Left ventricle myocardium inferior (tissue), 1 donor: Measurements from ENCODE around the gene PRKG1. TPM values are rescaled to one million over a fixed set of nuclear protein-coding genes. Genes with fewer than 3 reads are reported as not detected.
A peak's percentile ranks its signal among the peaks of the same experiment; 100 is the strongest.
"Not testable (repeated sequence)": the region's sequence is repeated elsewhere in the genome, so short reads cannot be mapped to it uniquely, and the experiment has no call there.

Source experiments
- DNase-seq: peaks from one replicate; pipeline ENCODE4 v3.0.0-alpha.2; 2020
- H3K27ac ChIP-seq: fragments of 200-600 bp; replicated peaks from 2 replicates; pipeline ENCODE4 v1.8.0; 2021
- H3K27me3 ChIP-seq: fragments of 200-600 bp; 2 replicates; pipeline ENCODE4 v1.8.0; 2021; ENCODE audit warnings: low read depth
- H3K36me3 ChIP-seq: fragments of 200-600 bp; 2 replicates; pipeline ENCODE4 v1.8.0; 2021
- H3K4me1 ChIP-seq: fragments of 200-600 bp; 2 replicates; pipeline ENCODE4 v1.8.0; 2021
- H3K4me3 ChIP-seq: fragments of 200-600 bp; 2 replicates; pipeline ENCODE4 v1.8.0; 2021; ENCODE audit warnings: mild to moderate bottlenecking, moderate library complexity
- H3K9me3 ChIP-seq: fragments of 200-600 bp; replicated peaks from 2 replicates; pipeline ENCODE4 v1.8.0; 2021
- CTCF ChIP-seq: fragments of 200-600 bp; IDR thresholded peaks from 2 replicates; pipeline ENCODE4 v1.8.0; 2021; ENCODE audit warnings: antibody characterized with exemption, mild to moderate bottlenecking, borderline replicate concordance
- intact Hi-C: fragments of 100-400 bp; cut with micrococcal nuclease; formaldehyde crosslinking; loops from one replicate; pipeline ENCODE4 v1.11.0; 2022
- total RNA-seq: library from RNA; stranded (reverse); fragmentation: NEBNext Ultra II Directional; extraction: Animal tissue kit (Norgen Biotek cat#: 25700); gene quantifications from one replicate; pipeline ENCODE4 v1.2.1, GENCODE V29; 2021
- donor health status: DM: no; HTN: yes; CAD: no; lungs with severe emphysema.

PRKG1 gene
- total RNA-seq, 1 donor from 2014 or later = 38.9 TPM

DNA sequence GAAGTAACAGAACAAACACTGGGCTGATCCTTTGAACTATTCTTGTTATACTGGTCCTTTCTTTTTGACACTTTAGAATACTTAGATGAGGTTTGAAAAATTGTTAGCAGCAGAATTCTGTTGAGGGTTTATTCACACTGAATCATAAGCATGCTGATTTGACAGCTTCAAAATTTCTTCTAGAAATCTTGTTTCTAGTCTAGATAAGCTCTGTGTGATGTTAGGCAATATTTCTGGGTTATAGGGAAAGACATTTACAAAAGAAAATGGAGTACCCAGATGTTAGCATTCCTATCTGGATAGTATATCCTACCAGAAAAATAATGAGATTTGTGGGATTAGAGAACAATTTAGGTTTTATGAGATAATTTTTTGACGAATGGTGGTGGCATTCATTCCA lies 613.0 kb downstream of the PRKG1 start:
- no peak for DNase-seq
- intact Hi-C loops = no loop called here
- H3K36me3 ChIP-seq = no peaks in the 10 kb centered on the region
- H3K27me3 ChIP-seq = no peaks in the 10 kb centered on the region
- no peak overlapping the region for H3K27ac ChIP-seq
- peaks cover 15% of the 10 kb centered on the region for H3K4me1 ChIP-seq
- no peaks in the 10 kb centered on the region for H3K9me3 ChIP-seq
- H3K4me3 ChIP-seq = no peak overlapping the region
- no peak for TF ChIP-seq CTCF

DNA sequence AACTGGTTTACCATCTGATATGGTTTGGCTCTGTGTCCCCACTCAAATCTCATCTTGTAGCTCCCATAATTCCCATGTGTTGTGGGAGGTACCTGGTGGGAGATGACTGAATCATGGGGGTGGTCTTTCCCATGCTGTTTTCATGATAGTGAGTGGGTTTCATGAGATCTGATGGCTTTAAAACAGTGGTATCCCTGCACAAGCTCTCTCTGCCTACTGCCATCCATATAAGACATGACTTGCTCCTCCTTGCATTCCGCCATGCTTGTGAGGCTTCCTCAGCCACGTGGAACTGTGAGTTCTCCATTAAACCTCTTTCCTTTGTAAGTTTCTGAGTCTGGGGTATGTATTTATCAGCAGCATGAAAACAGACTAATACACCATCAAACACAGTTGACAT lies 614.5 kb downstream of the PRKG1 start:
- H3K4me3 ChIP-seq, H3K4me1 ChIP-seq, intact Hi-C loops, DNase-seq, H3K9me3 ChIP-seq, H3K27me3 ChIP-seq, H3K27ac ChIP-seq, H3K36me3 ChIP-seq: not testable (repeated sequence)

DNA sequence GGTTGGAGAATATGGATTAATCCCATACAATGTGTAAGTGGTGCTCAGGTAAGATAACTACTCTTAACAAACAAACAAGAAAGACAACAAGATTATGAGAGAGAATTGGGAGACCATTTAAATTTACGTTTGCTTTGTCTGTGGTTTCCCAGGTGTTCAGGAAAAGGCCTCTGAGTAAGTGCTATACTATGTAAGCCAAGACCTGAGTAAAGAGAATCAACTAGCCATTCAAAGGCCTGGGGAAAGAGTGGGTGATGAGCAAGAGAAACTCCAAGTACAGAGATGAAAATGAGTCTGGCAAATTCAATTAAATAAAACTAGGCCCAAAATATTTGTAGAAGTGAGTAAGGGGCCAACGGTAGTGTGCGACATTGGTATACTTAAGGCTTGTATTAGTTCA lies 615.2 kb downstream of the PRKG1 start:
- Histone ChIP-seq H3K27me3 (no peaks in the 10 kb centered on the region), H3K9me3 (no peaks in the 10 kb centered on the region), H3K27ac (no peak overlapping the region), H3K4me3 (no peak overlapping the region), H3K4me1 (peaks cover 9% of the 10 kb centered on the region), H3K36me3 (no peaks in the 10 kb centered on the region)
- DNase-seq = no peak
- intact Hi-C loops = no loop called here
- no peak for TF ChIP-seq CTCF

DNA sequence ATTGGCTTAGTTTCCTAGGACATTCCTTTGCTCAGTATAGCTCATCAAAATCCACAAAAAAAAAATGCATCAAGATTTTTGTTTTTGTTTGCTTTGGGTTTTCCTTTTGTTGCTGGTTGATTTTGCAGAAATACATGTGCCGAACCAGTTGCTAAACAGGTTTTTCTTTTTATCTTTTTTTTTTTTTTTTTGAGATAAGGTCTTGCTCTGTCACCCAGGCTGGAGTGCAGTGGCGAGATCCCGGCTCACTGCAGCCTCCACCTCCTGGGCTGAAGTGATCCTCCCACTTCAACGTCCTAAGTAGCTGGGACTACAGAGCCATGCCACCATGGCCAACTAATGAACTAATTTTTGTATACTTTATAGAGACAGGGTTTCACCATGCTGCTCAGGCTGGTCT lies 616.8 kb downstream of the PRKG1 start:
- no peak for DNase-seq
- no peaks in the 10 kb centered on the region for H3K36me3 ChIP-seq
- intact Hi-C loops = no loop called here
- peaks cover 25% of the 10 kb centered on the region for H3K4me1 ChIP-seq
- no peak overlapping the region for H3K4me3 ChIP-seq
- H3K27me3 ChIP-seq = no peaks in the 10 kb centered on the region
- H3K9me3 ChIP-seq = no peaks in the 10 kb centered on the region
- no peak overlapping the region for H3K27ac ChIP-seq
- TF ChIP-seq CTCF = no peak

- H3K27me3 ChIP-seq = no peaks in the 10 kb centered on the region
- DNase-seq = no peak
- H3K4me1 ChIP-seq = peaks cover 56% of the 10 kb centered on the region
- H3K4me3 ChIP-seq = no peak overlapping the region
- TF ChIP-seq CTCF = no peak
- H3K27ac ChIP-seq = peak overlapping the region; percentile 24
- intact Hi-C loops = no loop called here
- no peaks in the 10 kb centered on the region for H3K36me3 ChIP-seq
- H3K9me3 ChIP-seq = no peaks in the 10 kb centered on the region
Measured at GRCh38 chr10:51694086-51694768, 619.9 kb downstream of the PRKG1 start.

DNA sequence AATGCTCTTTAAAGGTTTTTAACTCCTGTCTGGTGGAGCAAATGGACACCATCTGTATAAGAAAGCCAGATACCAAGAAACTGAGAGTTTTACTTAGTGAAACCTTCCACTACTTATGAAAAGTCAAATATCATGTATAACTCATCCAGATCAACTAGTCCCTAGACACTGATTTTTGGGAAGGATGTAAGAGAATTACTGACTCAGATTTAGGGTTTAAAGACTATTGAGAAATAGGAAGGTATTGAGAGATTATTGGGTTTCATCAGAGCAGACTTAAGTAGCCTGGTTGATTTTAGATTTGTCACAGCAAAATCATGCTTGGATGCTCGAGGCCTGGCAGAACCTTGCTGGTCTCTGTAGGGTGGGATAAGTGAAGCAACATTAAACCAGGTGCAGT lies 622.0 kb downstream of the PRKG1 start:
- Histone ChIP-seq H3K36me3 (no peaks in the 10 kb centered on the region), H3K27me3 (no peaks in the 10 kb centered on the region), H3K4me1 (peaks cover 64% of the 10 kb centered on the region), H3K27ac (no peak overlapping the region), H3K9me3 (no peaks in the 10 kb centered on the region), H3K4me3 (no peak overlapping the region)
- TF ChIP-seq CTCF = no peak
- intact Hi-C loops = no loop called here
- no peak for DNase-seq
